Stimulated activated naive B cell treated with anti-CD40 and anti-IgM and Interleukin-4, amounts not matched to agents 10 μg/mL and 1 μg/mL and 100 μg/mL, for 72 hours (primary cell): ENCODE data around the gene SNCA.

Experiments used
- ATAC-seq, 2 donors: fragments of 150-1000 bp; cut with Tn5 transposase; replicated peaks; 2 replicates each; pipeline ENCODE4 v1.10.0; 2021; ENCODE audit warnings: moderate library complexity in 1 of 2
- DNase-seq: peaks from one replicate; pipeline ENCODE4 v3.0.0; 2021
- H3K27ac Mint-ChIP-seq: one replicate; pipeline ENCODE4 v1.8.0; 2022; ENCODE audit warnings: mild to moderate bottlenecking, mixed read lengths
- H3K27me3 Mint-ChIP-seq, 2 donors: one replicate each; pipeline ENCODE4 v1.8.0; 2022; ENCODE audit warnings: mixed read lengths in 2 of 2
- H3K36me3 Mint-ChIP-seq, 2 donors: one replicate each; pipeline ENCODE4 v1.8.0; 2022; ENCODE audit warnings: mixed read lengths in 2 of 2, mild to moderate bottlenecking in 1 of 2
- H3K4me1 Mint-ChIP-seq, 2 donors: one replicate each; pipeline ENCODE4 v1.8.0; 2022; ENCODE audit warnings: mixed read lengths in 2 of 2, mild to moderate bottlenecking in 1 of 2
- H3K4me3 Mint-ChIP-seq, 2 donors: one replicate each; pipeline ENCODE4 v1.8.0; 2022; ENCODE audit warnings: mild to moderate bottlenecking in 2 of 2, mixed read lengths in 2 of 2, moderate library complexity in 1 of 2
- H3K9me3 Mint-ChIP-seq, 2 donors: one replicate each; pipeline ENCODE4 v1.8.0; 2022; ENCODE audit warnings: mixed read lengths in 2 of 2, mild to moderate bottlenecking in 1 of 2

The SNCA gene

GRCh38 chr4:89836031-89836745 lies 773 bp downstream of the SNCA start:
- ATAC-seq (peak in 1 of 2 donors; percentile 26), DNase-seq (no peak)
- no peaks in the 10 kb centered on the region for H3K9me3 Mint-ChIP-seq
- H3K4me1 Mint-ChIP-seq: peaks cover 18 to 28% of the 10 kb centered on the region in 2 donors
- peaks cover 35 to 40% of the 10 kb centered on the region in 2 donors for H3K27me3 Mint-ChIP-seq
- no peaks in the 10 kb centered on the region for H3K36me3 Mint-ChIP-seq
- peak overlapping the region; percentile 69 to 93 for H3K4me3 Mint-ChIP-seq
- H3K27ac Mint-ChIP-seq: peak overlapping the region; percentile 10

- ATAC-seq (no peak), DNase-seq (no peak)
- Mint-ChIP-seq H3K27me3 (peaks cover 29 to 35% of the 10 kb centered on the region in 2 donors), H3K4me3 (peak overlapping the region in 1 of 2 donors; percentile 19), H3K4me1 (peaks cover 18 to 28% of the 10 kb centered on the region in 2 donors), H3K27ac (no peak overlapping the region), H3K36me3 (no peaks in the 10 kb centered on the region), H3K9me3 (no peaks in the 10 kb centered on the region)
Observed at GRCh38 chr4:89835413-89835812, 1.5 kb downstream of the SNCA start.

GRCh38 chr4:89834486-89835209 lies 2.3 kb downstream of the SNCA start:
- peaks cover 29 to 33% of the 10 kb centered on the region in 2 donors for H3K27me3 Mint-ChIP-seq

GRCh38 chr4:89829470-89830138 lies 7.4 kb downstream of the SNCA start:
- peak; percentile 97 to 98 for ATAC-seq
- H3K4me3 Mint-ChIP-seq: peak overlapping the region; percentile 30 to 52
- H3K27ac Mint-ChIP-seq: no peak overlapping the region
- peak; percentile 40 for DNase-seq
- peaks cover 7 to 18% of the 10 kb centered on the region in 2 donors for H3K4me1 Mint-ChIP-seq
- no peaks in the 10 kb centered on the region for H3K36me3 Mint-ChIP-seq
- no peaks in the 10 kb centered on the region for H3K27me3 Mint-ChIP-seq
- no peaks in the 10 kb centered on the region for H3K9me3 Mint-ChIP-seq

More at GRCh38 chr4:89834486-89835209, 2.3 kb downstream of the SNCA start:
- Mint-ChIP-seq H3K27ac (no peak overlapping the region), H3K9me3 (no peaks in the 10 kb centered on the region), H3K36me3 (no peaks in the 10 kb centered on the region), H3K4me3 (no peak overlapping the region), H3K4me1 (peaks cover 18 to 33% of the 10 kb centered on the region in 2 donors)
- ATAC-seq (no peak), DNase-seq (no peak)

GRCh38 chr4:89823416-89823815 lies 13.5 kb downstream of the SNCA start:
- Mint-ChIP-seq H3K27ac (no peak overlapping the region), H3K4me3 (no peak overlapping the region)

GRCh38 chr4:89821612-89822011 lies 15.3 kb downstream of the SNCA start:
- ATAC-seq: no peak
- H3K4me3 Mint-ChIP-seq: no peak overlapping the region
- H3K9me3 Mint-ChIP-seq: no peaks in the 10 kb centered on the region
- H3K4me1 Mint-ChIP-seq: no peaks in the 10 kb centered on the region
- DNase-seq: no peak
- no peak overlapping the region for H3K27ac Mint-ChIP-seq
- H3K36me3 Mint-ChIP-seq: no peaks in the 10 kb centered on the region
- H3K27me3 Mint-ChIP-seq: no peaks in the 10 kb centered on the region

More at GRCh38 chr4:89823416-89823815, 13.5 kb downstream of the SNCA start:
- no peaks in the 10 kb centered on the region for H3K27me3 Mint-ChIP-seq
- DNase-seq: no peak
- ATAC-seq: no peak
- no peaks in the 10 kb centered on the region for H3K9me3 Mint-ChIP-seq
- no peaks in the 10 kb centered on the region for H3K36me3 Mint-ChIP-seq
- peaks cover 2 to 3% of the 10 kb centered on the region in 2 donors for H3K4me1 Mint-ChIP-seq

GRCh38 chr4:89820010-89820409 lies 17.0 kb downstream of the SNCA start:
- no peaks in the 10 kb centered on the region for H3K4me1 Mint-ChIP-seq
- H3K27ac Mint-ChIP-seq: no peak overlapping the region
- H3K36me3 Mint-ChIP-seq: no peaks in the 10 kb centered on the region
- DNase-seq: no peak
- no peaks in the 10 kb centered on the region for H3K9me3 Mint-ChIP-seq
- ATAC-seq: no peak
- no peak overlapping the region for H3K4me3 Mint-ChIP-seq
- H3K27me3 Mint-ChIP-seq: no peaks in the 10 kb centered on the region

- H3K4me1 Mint-ChIP-seq: no peaks in the 10 kb centered on the region
- no peaks in the 10 kb centered on the region for H3K9me3 Mint-ChIP-seq
- ATAC-seq: no peak
- H3K4me3 Mint-ChIP-seq: no peak overlapping the region
- H3K27me3 Mint-ChIP-seq: no peaks in the 10 kb centered on the region
- no peak for DNase-seq
- H3K27ac Mint-ChIP-seq: no peak overlapping the region
- H3K36me3 Mint-ChIP-seq: no peaks in the 10 kb centered on the region
Observed at GRCh38 chr4:89814362-89814761, 22.6 kb downstream of the SNCA start.

GRCh38 chr4:89813197-89813596 lies 23.8 kb downstream of the SNCA start:
- DNase-seq (no peak), ATAC-seq (no peak)
- no peaks in the 10 kb centered on the region for H3K27me3 Mint-ChIP-seq
- no peak overlapping the region for H3K27ac Mint-ChIP-seq
- H3K4me1 Mint-ChIP-seq: no peaks in the 10 kb centered on the region
- no peak overlapping the region for H3K4me3 Mint-ChIP-seq
- H3K9me3 Mint-ChIP-seq: no peaks in the 10 kb centered on the region
- no peaks in the 10 kb centered on the region for H3K36me3 Mint-ChIP-seq

GRCh38 chr4:89807441-89808140 lies 29.4 kb downstream of the SNCA start:
- H3K4me3 Mint-ChIP-seq: no peak overlapping the region

GRCh38 chr4:89805297-89805696 lies 31.7 kb downstream of the SNCA start:
- DNase-seq: no peak
- H3K4me1 Mint-ChIP-seq: no peaks in the 10 kb centered on the region
- H3K36me3 Mint-ChIP-seq: no peaks in the 10 kb centered on the region
- no peaks in the 10 kb centered on the region for H3K27me3 Mint-ChIP-seq
- H3K27ac Mint-ChIP-seq: no peak overlapping the region
- no peaks in the 10 kb centered on the region for H3K9me3 Mint-ChIP-seq
- no peak overlapping the region for H3K4me3 Mint-ChIP-seq
- no peak for ATAC-seq

More at GRCh38 chr4:89807441-89808140, 29.4 kb downstream of the SNCA start:
- Mint-ChIP-seq H3K27ac (no peak overlapping the region), H3K27me3 (no peaks in the 10 kb centered on the region), H3K36me3 (no peaks in the 10 kb centered on the region), H3K4me1 (no peaks in the 10 kb centered on the region), H3K9me3 (no peaks in the 10 kb centered on the region)
- ATAC-seq (no peak), DNase-seq (no peak)

GRCh38 chr4:89803915-89804314 lies 33.0 kb downstream of the SNCA start:
- Mint-ChIP-seq H3K4me3 (no peak overlapping the region), H3K9me3 (no peaks in the 10 kb centered on the region), H3K36me3 (no peaks in the 10 kb centered on the region), H3K4me1 (no peaks in the 10 kb centered on the region), H3K27me3 (no peaks in the 10 kb centered on the region), H3K27ac (no peak overlapping the region)
- ATAC-seq (no peak), DNase-seq (no peak)

GRCh38 chr4:89803036-89803435 lies 33.9 kb downstream of the SNCA start:
- DNase-seq (no peak), ATAC-seq (no peak)
- H3K27me3 Mint-ChIP-seq: no peaks in the 10 kb centered on the region
- H3K36me3 Mint-ChIP-seq: no peaks in the 10 kb centered on the region
- no peak overlapping the region for H3K4me3 Mint-ChIP-seq
- H3K4me1 Mint-ChIP-seq: no peaks in the 10 kb centered on the region
- H3K9me3 Mint-ChIP-seq: no peaks in the 10 kb centered on the region
- H3K27ac Mint-ChIP-seq: no peak overlapping the region

- Mint-ChIP-seq H3K4me3 (no peak overlapping the region), H3K4me1 (no peaks in the 10 kb centered on the region), H3K9me3 (no peaks in the 10 kb centered on the region), H3K27ac (no peak overlapping the region), H3K27me3 (no peaks in the 10 kb centered on the region), H3K36me3 (no peaks in the 10 kb centered on the region)
- ATAC-seq: no peak
- DNase-seq: no peak
Observed at GRCh38 chr4:89800527-89801103, 36.3 kb downstream of the SNCA start.
